ENCODE data around the gene SLC9A9.

The SLC9A9 gene

DNA sequence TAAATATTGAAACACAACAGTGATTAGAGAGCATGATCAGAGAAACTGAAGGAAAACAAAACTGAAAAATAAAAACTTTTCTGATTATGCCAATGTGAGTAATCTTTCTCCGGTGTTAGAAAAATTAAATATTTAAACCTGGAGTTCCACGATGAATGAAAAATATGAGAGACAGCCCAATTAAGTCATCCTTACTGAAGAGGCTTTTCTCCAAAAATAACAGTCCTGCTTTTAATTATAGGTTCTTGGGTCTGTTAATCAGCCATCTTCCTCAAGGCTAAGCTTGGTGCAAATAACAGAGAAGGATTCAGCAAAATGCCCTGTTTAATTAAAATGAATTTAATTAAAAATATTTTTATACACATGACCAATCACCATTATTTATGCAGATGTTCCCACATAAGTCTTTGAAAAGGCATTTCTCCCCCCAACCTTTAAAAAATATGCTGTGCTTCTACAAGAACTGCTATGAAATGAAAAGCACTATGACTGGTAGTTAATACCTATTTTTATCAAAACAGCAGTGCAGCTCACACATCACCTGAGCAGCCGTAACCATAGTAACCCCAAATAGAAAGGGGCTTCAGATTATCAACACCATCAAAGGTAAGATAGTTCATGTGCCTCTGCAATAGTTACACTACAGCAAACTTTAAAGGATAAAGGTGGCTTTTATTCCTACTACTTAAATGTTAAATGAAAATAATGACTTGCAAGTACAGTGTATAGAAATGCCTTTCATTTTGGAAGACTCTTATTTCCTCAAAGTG is 175.7 kb downstream of the SLC9A9 start:
- CTCF ChIA-PET, result interaction anchor here (2.3 to 3.2 kb wide), 3 partner anchors 28 to 634 kb away, joined by 6 to 10 read pairs (median 9); no protein-coding TSS in a partner anchor
- POLR2A ChIA-PET, result no interaction called here
- DNase-seq (ENCODE audit: extremely low spot score), result no peak
- TF ChIP-seq, protein P1, sequence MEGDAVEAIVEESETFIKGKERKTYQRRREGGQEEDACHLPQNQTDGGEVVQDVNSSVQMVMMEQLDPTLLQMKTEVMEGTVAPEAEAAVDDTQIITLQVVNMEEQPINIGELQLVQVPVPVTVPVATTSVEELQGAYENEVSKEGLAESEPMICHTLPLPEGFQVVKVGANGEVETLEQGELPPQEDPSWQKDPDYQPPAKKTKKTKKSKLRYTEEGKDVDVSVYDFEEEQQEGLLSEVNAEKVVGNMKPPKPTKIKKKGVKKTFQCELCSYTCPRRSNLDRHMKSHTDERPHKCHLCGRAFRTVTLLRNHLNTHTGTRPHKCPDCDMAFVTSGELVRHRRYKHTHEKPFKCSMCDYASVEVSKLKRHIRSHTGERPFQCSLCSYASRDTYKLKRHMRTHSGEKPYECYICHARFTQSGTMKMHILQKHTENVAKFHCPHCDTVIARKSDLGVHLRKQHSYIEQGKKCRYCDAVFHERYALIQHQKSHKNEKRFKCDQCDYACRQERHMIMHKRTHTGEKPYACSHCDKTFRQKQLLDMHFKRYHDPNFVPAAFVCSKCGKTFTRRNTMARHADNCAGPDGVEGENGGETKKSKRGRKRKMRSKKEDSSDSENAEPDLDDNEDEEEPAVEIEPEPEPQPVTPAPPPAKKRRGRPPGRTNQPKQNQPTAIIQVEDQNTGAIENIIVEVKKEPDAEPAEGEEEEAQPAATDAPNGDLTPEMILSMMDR (IDR thresholded peaks at IDR 0.05; ENCODE audit: control extremely low read depth, extremely low read depth, low read depth, missing control alignments), result no peak

DNA sequence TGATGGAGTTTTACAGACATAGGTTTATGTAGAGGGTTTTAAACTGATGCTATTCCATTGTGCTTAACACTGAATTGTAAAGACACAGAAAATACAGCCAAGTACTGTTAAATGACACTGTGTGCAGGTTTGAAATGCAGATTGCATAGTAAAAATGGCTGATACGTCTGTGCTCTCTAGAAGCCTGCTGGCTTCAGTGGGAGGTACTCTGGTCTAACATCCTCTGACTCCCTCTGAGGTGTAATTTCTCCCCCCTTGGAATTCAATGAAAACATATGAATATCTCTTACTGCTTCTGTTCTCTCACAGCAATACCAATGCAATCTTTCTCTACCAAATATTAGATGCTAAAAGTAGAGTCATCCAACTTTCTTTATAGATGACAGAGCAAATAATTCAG is 176.6 kb downstream of the SLC9A9 start:
- CTCF ChIA-PET, result interaction anchor here (0.9 to 1.7 kb wide), 3 partner anchors 8 to 843 kb away, joined by 3 to 7 read pairs (median 4); no protein-coding TSS in a partner anchor
- POLR2A ChIA-PET, result no interaction called here
- no peak for DNase-seq (ENCODE audit: extremely low spot score)
- TF ChIP-seq, protein P1 (IDR thresholded peaks at IDR 0.05; ENCODE audit: control extremely low read depth, extremely low read depth, low read depth, missing control alignments), result no peak

DNA sequence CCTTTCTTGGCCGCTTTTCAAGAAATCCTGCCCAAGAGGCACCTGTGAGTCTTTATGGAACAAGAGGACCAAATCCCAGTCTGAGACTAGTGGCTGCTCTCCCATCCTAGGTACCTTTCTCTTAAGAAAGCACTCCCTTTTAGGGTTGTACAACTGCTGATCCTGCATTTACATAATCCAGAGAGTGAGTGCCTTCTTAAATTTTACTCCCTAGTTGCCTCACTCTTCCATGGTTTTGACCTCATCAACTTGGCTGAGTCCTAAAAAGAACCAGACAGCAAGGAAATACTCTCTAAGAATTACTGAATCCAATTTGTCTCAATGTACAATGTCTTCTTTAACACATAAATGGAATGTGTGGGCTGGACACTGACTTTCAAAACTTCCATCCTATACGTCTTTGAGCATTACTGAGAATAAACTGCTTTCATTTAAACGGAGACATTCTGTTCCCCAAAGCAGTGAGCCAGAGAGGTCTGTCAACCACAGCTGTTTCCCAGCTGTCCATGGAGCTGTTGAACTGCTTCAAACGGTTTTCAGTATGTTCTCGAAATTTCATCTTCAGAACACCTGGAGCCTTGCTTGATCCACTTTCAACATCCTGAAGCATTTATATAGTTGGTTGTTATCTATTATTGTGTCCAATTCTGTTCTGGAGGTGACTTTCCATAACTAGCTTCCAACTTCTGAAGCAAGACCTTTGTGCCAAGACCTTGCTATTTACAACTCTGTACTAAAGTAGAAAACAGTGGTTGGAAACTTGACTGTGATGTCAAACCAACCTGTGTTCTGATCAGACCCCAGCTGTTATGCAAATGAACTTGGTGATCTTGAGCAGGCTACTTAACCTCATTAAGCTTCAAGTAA is 179.1 kb downstream of the SLC9A9 start:
- TF ChIP-seq, protein P1 (IDR thresholded peaks at IDR 0.05; ENCODE audit: control extremely low read depth, extremely low read depth, low read depth, missing control alignments), result no peak
- peak; percentile 42 for DNase-seq (ENCODE audit: extremely low spot score)
- ChIA-PET POLR2A (no interaction called here), CTCF (interaction anchor here (0.8 to 1.8 kb wide), 5 partner anchors 15 to 666 kb away, joined by 3 to 9 read pairs (median 4); no protein-coding TSS in a partner anchor)

DNA sequence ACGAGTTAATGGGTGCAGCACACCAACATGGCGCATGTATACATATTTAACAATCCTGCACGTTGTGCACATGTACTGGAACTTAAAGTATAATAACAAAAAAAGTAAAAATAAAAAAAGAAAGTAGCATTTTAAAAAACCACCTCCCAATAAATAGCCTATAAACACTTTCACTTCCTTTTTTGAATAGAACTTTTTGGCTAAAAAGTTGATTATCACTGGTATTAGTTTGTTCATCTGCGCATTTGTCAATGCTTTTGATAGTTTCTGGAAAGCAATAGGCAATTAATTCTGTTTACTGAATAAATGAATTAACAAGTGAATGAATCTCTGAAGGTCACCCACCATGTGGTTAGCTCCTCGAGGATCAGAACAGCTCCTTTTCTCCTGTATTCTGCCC is 179.9 kb downstream of the SLC9A9 start:
- ChIA-PET POLR2A (no interaction called here), CTCF (interaction anchor here (1.2 to 1.8 kb wide), 3 partner anchors 14 to 234 kb away, joined by 3 to 9 read pairs (median 3); no protein-coding TSS in a partner anchor)
- TF ChIP-seq, protein P1 (IDR thresholded peaks at IDR 0.05; ENCODE audit: control extremely low read depth, extremely low read depth, low read depth, missing control alignments), result no peak
- no peak for DNase-seq (ENCODE audit: extremely low spot score)

DNA sequence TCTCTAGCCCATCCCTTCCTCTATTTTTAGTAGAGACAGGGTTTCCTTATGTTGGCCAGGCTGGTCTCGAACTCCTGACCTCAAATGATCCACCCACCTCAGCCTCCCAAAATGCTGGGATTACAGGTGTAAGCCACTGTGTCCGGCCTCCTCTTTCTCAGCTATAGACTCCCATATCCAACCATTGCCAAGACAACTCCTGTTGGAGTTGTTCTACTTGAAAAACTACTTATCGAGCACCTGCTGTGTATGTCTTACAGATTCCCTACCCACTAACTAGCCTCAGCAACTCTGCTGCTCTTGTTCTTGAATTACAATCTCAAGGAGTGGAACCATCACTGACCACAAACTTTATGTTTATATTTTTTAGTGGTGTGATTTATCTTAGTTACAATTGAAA is 186.6 kb downstream of the SLC9A9 start:
- TF ChIP-seq, protein P1 (IDR thresholded peaks at IDR 0.05; ENCODE audit: control extremely low read depth, extremely low read depth, low read depth, missing control alignments), result no peak
- no peak for DNase-seq (ENCODE audit: extremely low spot score)
- POLR2A ChIA-PET, result no interaction called here
- CTCF ChIA-PET, result interaction anchor here (0.7 to 2.0 kb wide), 2 partner anchors 13 to 26 kb away, joined by 3 to 6 read pairs; no protein-coding TSS in a partner anchor

DNA sequence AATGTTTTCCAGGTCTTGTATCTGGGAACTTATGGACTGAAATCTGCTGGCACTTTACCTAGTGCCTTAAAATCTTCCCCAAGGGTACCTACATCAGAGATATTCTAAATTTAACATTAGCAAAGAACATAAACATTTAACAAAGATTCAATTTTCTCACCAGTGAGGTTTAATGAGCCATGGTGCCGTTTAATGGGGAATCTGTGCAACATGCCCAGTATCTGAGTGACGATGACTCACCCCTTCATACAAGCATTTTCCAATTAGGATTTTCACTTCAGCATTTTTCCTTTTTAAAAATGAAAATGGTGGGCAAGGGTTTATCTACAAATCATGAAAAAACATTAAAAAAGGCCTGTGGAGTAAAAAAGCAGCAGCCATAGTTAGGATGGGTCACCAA is 189.4 kb downstream of the SLC9A9 start:
- TF ChIP-seq, protein P1 (IDR thresholded peaks at IDR 0.05; ENCODE audit: control extremely low read depth, extremely low read depth, low read depth, missing control alignments), result no peak
- ChIA-PET CTCF (no interaction called here), POLR2A (no interaction called here)
- no peak for DNase-seq (ENCODE audit: extremely low spot score)
